HepG2 (cell line): ENCODE data around the gene CDH13. TPM values are rescaled to one million over a fixed set of nuclear protein-coding genes. Genes with fewer than 3 reads are reported as not detected.

ENCODE experiments used
- ATAC-seq: fragments of 200-7000 bp; cut with Tn5 transposase; 3 replicates; pipeline ENCODE4 v1.9.1; 2020; ENCODE audit warnings: mild to moderate bottlenecking, moderate library complexity
- BruUV-seq: library from RNA; stranded (reverse); fragments of 400-500 nt; replicated peaks from 2 replicates; lab custom pipeline; 2021; lab: Mats Ljungman, UMichigan
- CTCF ChIA-PET: fragments of 300-600 bp; formaldehyde crosslinking; extraction: SDS; loops from one replicate; lab custom pipeline; 2021; ENCODE audit warnings: low total read pairs, inconsistent platforms, low intra/inter-chr PET ratio; lab: Yijun Ruan, JAX
- POLR2A ChIA-PET: fragments of 350-600 bp; sonication (Branson Sonifier 250); formaldehyde crosslinking; loops from one replicate; lab custom pipeline; 2020; ENCODE audit warnings: antibody characterized with exemption, inconsistent platforms; lab: Yijun Ruan, JAX
- DNase-seq: peaks from one replicate; pipeline ENCODE4 v3.0.0-alpha.2; 2015; ENCODE audit warnings: low spot score
- FAIRE-seq: peaks from 3 replicates; lab custom pipeline; 2011; peaks lifted over from hg19 to GRCh38; lab: Jason Lieb, UNC
- H2AFZ ChIP-seq: one replicate; pipeline ENCODE4 v1.6.1; 2011; ENCODE audit warnings: low read length, inconsistent platforms
- H3K27ac ChIP-seq: fragments of 300-600 bp; 3 replicates; pipeline ENCODE4 v1.8.0; 2011; ENCODE audit warnings: mixed run types, mild to moderate bottlenecking, mixed read lengths, low read length, inconsistent platforms; ENCODE audit not compliant: insufficient read depth; ENCODE audit errors: extremely low read length
- H3K27me3 ChIP-seq, 2 experiments: fragments of 200-600 bp in 1 of 2; 2 replicates in 1 of 2; 3 replicates in 1 of 2; pipeline versions ENCODE4 v1.6.0 to v1.8.0; 2011; ENCODE audit warnings: low read length in 2 of 2, mild to moderate bottlenecking in 2 of 2, moderate library complexity in 2 of 2, inconsistent platforms in 1 of 2; ENCODE audit not compliant: insufficient read depth in 2 of 2, control insufficient read depth in 1 of 2
- H3K36me3 ChIP-seq, 2 experiments: fragments of 200-600 bp in 1 of 2; replicated peaks in 1 of 2; 2 replicates in 1 of 2; 3 replicates in 1 of 2; pipeline versions ENCODE4 v1.5.1 to v1.8.0; 2011; ENCODE audit warnings: low read length in 2 of 2, inconsistent platforms in 1 of 2; ENCODE audit not compliant: insufficient read depth in 2 of 2, control insufficient read depth in 1 of 2
- H3K4me1 ChIP-seq: 2 replicates; pipeline ENCODE4 v1.5.1; 2012; ENCODE audit warnings: low read length, inconsistent platforms; ENCODE audit not compliant: insufficient read depth
- H3K4me2 ChIP-seq: 2 replicates; pipeline ENCODE4 v1.6.0; 2011; ENCODE audit warnings: low read depth, low read length, inconsistent platforms
- H3K4me3 ChIP-seq, 3 experiments: fragments of 200-600 bp in 1 of 3; sonication (generic), shearing (Covaris generic) in 1 of 3; replicated peaks in 1 of 3; 2 replicates each; pipeline ENCODE4 v1.5.1; 2011 to 2016; ENCODE audit warnings: low read length in 3 of 3, inconsistent platforms in 2 of 3, low read depth in 2 of 3, mild to moderate bottlenecking in 2 of 3, control low read depth in 1 of 3, mixed read lengths in 1 of 3; ENCODE audit not compliant: insufficient read depth in 1 of 3
- H3K79me2 ChIP-seq: one replicate; pipeline ENCODE4 v1.6.1; 2011; ENCODE audit warnings: low read length, inconsistent platforms; ENCODE audit not compliant: insufficient read depth
- H3K9ac ChIP-seq: 2 replicates; pipeline ENCODE4 v1.6.0; 2011; ENCODE audit warnings: mild to moderate bottlenecking, low read depth, low read length, inconsistent platforms; ENCODE audit not compliant: insufficient read depth
- H3K9me3 ChIP-seq: 2 replicates; pipeline ENCODE4 v1.5.1; 2012; ENCODE audit warnings: mild to moderate bottlenecking, low read length
- H4K20me1 ChIP-seq: 2 replicates; pipeline ENCODE4 v1.6.0; 2011; ENCODE audit warnings: inconsistent platforms, mild to moderate bottlenecking, low read length, moderate library complexity; ENCODE audit not compliant: insufficient read depth
- DNMT3B ChIP-seq: conservative IDR thresholded peaks from 2 replicates; pipeline ENCODE4 v1.6.1; 2016; ENCODE audit warnings: missing biosample characterization, control low read depth
- EZH2 ChIP-seq: conservative IDR thresholded peaks from 2 replicates; pipeline ENCODE4 v1.6.1; 2012; ENCODE audit warnings: mild to moderate bottlenecking, low read depth, low read length, moderate library complexity
- HMG20B ChIP-seq: conservative IDR thresholded peaks from 2 replicates; pipeline ENCODE4 v1.6.1; 2016; ENCODE audit warnings: missing genetic modification reagents, missing compliant biosample characterization
- MATR3 ChIP-seq: sonication (generic); formaldehyde crosslinking; IDR thresholded peaks from 2 replicates; pipeline ENCODE4 v1.4.0; 2020; ENCODE audit warnings: missing genetic modification reagents
- NAIF1 ChIP-seq: sonication (generic); formaldehyde crosslinking; IDR thresholded peaks from 2 replicates; pipeline ENCODE4 v1.5.0; 2020; ENCODE audit warnings: mild to moderate bottlenecking, missing genetic modification reagents, borderline replicate concordance
- RARA ChIP-seq: IDR thresholded peaks from 2 replicates; pipeline ENCODE4 v1.6.1; 2016; ENCODE audit warnings: missing genetic modification reagents, missing compliant biosample characterization
- RERE ChIP-seq: IDR thresholded peaks from 2 replicates; pipeline ENCODE4 v1.6.1; 2016; ENCODE audit warnings: low read depth, missing genetic modification reagents, missing compliant biosample characterization
- SYNCRIP ChIP-seq: fragments of 200-400 bp; formaldehyde crosslinking; IDR thresholded peaks from 2 replicates; pipeline ENCODE4 v1.6.1; 2018; ENCODE audit warnings: mild to moderate bottlenecking, low read depth, low read length; ENCODE audit not compliant: insufficient read depth
- ZNF543 ChIP-seq: sonication (generic); formaldehyde crosslinking; IDR thresholded peaks from 2 replicates; pipeline ENCODE4 v1.4.0; 2020; ENCODE audit warnings: mild to moderate bottlenecking, missing genetic modification reagents
- ZNF615 ChIP-seq: sonication (generic); formaldehyde crosslinking; IDR thresholded peaks from 2 replicates; pipeline ENCODE4 v1.5.0; 2020; ENCODE audit warnings: mild to moderate bottlenecking, missing genetic modification reagents, borderline replicate concordance
- ZNF768 ChIP-seq: sonication (generic); formaldehyde crosslinking; IDR thresholded peaks from 2 replicates; pipeline ENCODE4 v1.4.0; 2020; ENCODE audit warnings: missing genetic modification reagents
- ZNF878 ChIP-seq: sonication (generic); formaldehyde crosslinking; IDR thresholded peaks from 2 replicates; pipeline ENCODE4 v1.8.1; 2023; ENCODE audit warnings: mild to moderate bottlenecking, missing genetic modification reagents, moderate library complexity
- ZZZ3 ChIP-seq: sonication (generic); formaldehyde crosslinking; IDR thresholded peaks from 2 replicates; pipeline ENCODE4 v1.4.0; 2020; ENCODE audit warnings: missing genetic modification reagents, mild to moderate bottlenecking, borderline replicate concordance
- WGBS: methylation state at CpG from one replicate; pipeline ENCODE4 v1.1.6; 2017; ENCODE audit warnings: low lambda C conversion rate; 5-methylcytosine and 5-hydroxymethylcytosine counted together
- in situ Hi-C: cut with HindIII; loops from 2 replicates; pipeline ENCODE4 v1.10.0; 2017; ENCODE audit warnings: low pct_unique_long_range_greater_than_20kb; ENCODE audit not compliant: extremely low pct_ligation_motif_present
- intact Hi-C: fragments of 100-400 bp; cut with micrococcal nuclease; formaldehyde crosslinking; loops from one replicate; pipeline ENCODE4 v1.10.0; 2022; ENCODE audit not compliant: unreplicated experiment
- polyA plus RNA-seq, 8 experiments: library from polyadenylated mRNA; depleted of rRNA in 3 of 8; stranded (reverse) in 7 of 8; unstranded in 1 of 8; fragments of >200 nt; fragmentation: Illumina TruSeq in 4 of 8; extraction: Trizol in 4 of 8; gene quantifications; 2 replicates each; pipeline versions ENCODE4 v1.2.1 to v1.2.3, GENCODE V29; 2011 to 2016; ENCODE audit warnings: low read depth in 4 of 8, missing spikeins in 1 of 8, mixed read lengths in 1 of 8; ENCODE audit not compliant: insufficient read depth in 1 of 8
- total RNA-seq, 5 experiments: library from RNA; depleted of rRNA; stranded (reverse); fragments of >200 nt; fragmentation: Illumina TruSeq; extraction: Trizol; gene quantifications; 2 replicates each; pipeline ENCODE4 v1.2.3, GENCODE V29; 2016; ENCODE audit warnings: low read depth in 1 of 5

Gene CDH13
- total and polyA plus RNA-seq, 2 of the 13 experiments (the other 11 are each of a cell fraction or from before 2014, with no cell fraction given): not detected

GRCh38 chr16:82936941-82937551, 310.3 kb downstream of the CDH13 start:
- H3K4me2 ChIP-seq: no peak overlapping the region
- CTCF ChIA-PET: no interaction called here
- H2AFZ ChIP-seq: no peak overlapping the region
- H3K36me3 ChIP-seq: no peaks in the 10 kb centered on the region
- H3K9me3 ChIP-seq: peaks cover 60% of the 10 kb centered on the region
- no peak overlapping the region for H3K27ac ChIP-seq
- TF ChIP-seq HMG20B (CRISPR knock-in tag): no peak
- TF ChIP-seq NAIF1 (CRISPR knock-in tag): no peak
- no peak for TF ChIP-seq EZH2
- no peak for TF ChIP-seq ZNF543 (CRISPR knock-in tag)
- TF ChIP-seq RERE (CRISPR knock-in tag): no peak
- no peak for TF ChIP-seq SYNCRIP
- TF ChIP-seq ZNF878 (CRISPR knock-in tag): no peak
- TF ChIP-seq ZNF615 (CRISPR knock-in tag): no peak
- no peak for TF ChIP-seq DNMT3B
- TF ChIP-seq MATR3 (CRISPR knock-in tag): no peak
- TF ChIP-seq ZZZ3 (CRISPR knock-in tag): no peak
- TF ChIP-seq RARA (CRISPR knock-in tag): no peak
- TF ChIP-seq ZNF768 (CRISPR knock-in tag): no peak
- in situ Hi-C loops (no loop called here), intact Hi-C loops (no loop called here)
- FAIRE-seq (no peak), ATAC-seq (no peak), DNase-seq (no peak)
- no peak overlapping the region for H3K9ac ChIP-seq
- POLR2A ChIA-PET: no interaction called here
- H3K4me1 ChIP-seq: no peaks in the 10 kb centered on the region
- no peak overlapping the region for H3K4me3 ChIP-seq
- no peaks in the 10 kb centered on the region for H4K20me1 ChIP-seq
- WGBS: 1% methylated on average over 7 of the region's 7 CpGs
- no TSS peak for BruUV-seq
- H3K79me2 ChIP-seq: no peaks in the 10 kb centered on the region
- no peaks in the 10 kb centered on the region for H3K27me3 ChIP-seq
